ENCODE data around the gene RAP1A.
"Not testable (repeated sequence)": the region's sequence is repeated elsewhere in the genome, so short reads cannot be mapped to it uniquely, and the experiment has no call there.

RAP1A gene

DNA sequence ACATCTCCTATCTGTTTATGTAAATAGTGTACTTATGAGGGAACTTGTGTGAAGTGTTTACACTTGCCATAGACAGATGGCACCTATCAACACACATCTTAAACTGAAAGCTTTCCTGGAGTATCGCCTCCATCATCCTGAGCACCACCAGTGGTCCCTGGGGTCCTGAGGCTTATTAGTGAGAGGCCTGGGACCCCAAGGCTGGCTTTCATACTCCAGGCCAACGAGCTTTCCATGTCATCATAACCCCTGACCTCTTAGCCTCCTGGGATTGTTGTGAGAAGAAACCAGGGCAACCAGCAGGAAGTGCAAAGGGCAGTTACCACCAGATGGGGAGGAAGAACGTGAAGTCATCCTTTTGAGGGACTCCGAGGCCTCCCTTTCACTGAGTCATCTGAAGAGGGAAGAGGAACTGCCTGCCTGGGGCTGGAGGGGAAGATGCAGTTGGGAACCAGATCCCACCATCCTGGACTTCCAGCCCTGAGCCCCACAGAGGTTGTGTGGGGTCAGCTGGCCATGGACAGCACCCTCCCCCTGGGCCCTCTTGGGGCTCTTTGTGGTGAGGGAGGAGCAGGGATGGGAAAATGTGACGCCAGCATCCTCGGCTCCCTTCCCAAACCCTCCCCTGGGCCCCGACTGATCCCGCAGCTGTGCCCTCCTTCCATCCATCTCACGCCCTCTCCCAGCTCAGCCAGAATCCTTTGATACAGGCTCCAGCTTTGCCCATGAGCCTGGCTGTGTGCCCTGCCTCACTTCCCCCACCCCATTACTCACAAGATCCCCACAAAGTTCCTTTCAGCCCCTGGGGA lies 113.8 kb downstream of the RAP1A start:
- DNase-seq, result peak in 3 of 10 donors; percentile 51 to 89 (median 84)
- intact Hi-C loops (cut with DNase I), result no loop called here

DNA sequence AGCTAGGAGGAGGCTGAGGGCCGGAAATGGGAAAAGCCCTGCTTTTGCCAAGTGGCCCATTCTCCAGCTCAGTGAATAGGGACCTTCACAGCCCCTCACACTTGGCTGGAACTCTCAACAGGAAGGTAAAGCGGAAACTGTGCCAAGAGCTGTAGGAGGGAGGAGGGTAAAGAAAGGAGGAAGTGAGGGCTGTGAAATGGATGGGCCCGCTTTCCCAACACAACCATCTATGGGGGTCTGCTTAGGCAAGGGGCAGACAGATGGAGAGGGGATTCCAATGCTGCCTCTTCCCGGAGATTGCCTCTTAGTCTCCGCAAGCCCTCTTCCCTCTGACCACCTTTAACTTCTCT lies 114.4 kb downstream of the RAP1A start:
- intact Hi-C loops (cut with DNase I), result no loop called here

DNA sequence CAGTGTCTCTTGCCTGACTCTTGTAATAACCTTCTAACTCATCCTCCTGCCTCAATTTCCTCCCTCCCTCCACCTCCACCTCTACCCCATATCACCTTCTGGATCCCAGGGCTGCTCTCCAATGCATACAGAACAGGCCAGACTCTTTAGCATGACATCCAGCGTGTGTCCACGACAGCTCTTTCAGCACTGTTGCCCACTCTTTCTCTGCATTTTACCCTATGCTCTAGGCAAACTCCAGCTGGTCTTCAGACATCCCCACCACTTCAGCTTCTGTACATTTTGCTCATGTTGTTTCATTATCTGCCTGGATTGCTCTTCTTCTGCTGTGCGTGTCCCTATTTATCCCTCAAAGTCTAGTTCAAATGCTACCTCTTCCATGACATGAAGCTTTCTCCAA lies 114.8 kb downstream of the RAP1A start:
- no peak for DNase-seq
- intact Hi-C loops (cut with DNase I), result no loop called here

More for the DNA sequence above, 114.4 kb downstream of the RAP1A start:
- no peak for DNase-seq

DNA sequence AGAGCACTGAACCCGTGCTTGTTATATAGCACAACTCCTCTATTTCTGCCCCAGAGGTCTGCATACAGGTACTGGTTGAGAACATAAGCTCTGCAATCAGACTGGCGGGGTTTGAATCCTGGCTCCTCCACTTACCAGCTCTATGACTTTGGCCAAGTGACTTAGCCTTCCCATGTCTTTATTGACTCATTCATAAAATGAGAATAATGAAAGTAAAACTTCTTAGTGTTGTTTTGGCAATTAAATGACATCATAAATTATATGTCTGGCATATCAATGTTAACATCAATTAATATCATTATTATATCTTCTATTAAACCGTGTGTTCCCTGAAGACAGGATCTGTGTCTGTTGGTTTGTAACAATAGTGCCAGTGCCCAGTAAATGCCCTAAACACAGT lies 115.3 kb downstream of the RAP1A start:
- no peak for DNase-seq
- intact Hi-C loops (cut with DNase I), result no loop called here

DNA sequence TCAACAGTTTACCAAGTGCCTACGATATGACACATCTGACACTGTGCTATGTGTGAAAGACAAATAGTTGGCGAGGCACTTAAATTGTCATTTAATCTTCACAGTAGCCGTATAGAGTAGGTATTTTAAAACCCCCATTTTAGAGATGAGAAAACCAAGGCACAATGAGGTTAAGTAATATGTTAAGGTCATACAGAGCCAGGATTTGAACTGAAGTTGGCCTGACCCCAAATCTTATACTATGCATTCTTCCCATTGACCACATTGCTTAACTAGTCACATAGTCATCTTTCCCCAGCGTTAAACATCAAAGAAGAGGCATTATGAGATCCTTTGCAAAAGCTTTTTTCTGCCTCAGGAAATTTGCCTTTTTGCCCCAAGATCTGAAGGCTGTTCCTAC lies 115.7 kb downstream of the RAP1A start:
- no peak for DNase-seq
- intact Hi-C loops (cut with DNase I), result no loop called here

DNA sequence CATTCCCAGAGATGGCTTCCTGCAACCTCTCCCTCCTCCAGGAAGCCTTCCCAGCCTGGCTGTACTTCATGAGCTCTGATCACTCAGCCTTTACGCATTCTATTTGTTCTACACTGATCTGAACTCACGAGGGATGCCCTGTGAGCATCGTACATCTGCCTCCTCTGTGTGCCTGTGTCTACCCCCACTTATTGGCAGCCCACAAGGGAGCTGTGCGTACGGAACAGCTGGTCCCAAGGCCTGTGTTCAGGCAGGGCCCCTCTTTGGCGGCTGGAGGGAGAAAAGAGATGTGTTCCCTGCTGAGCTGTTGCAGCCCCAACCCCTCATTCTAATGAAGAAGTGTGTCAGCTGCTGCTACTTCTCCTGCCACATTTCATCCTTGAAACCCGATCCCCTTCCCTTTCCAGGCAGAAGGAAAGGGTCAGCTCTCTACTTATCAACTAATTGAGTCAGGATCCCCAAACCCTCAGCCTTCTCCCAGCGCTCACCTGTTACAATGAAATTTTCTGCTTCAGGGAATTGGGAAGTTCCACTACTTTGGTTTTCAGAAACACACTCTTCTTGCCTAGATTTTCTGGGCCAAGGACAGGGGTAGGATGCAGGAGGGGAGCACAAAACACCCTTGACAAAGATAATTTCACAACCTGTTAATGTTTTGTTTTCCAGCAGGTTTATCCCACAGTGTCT lies 116.4 kb downstream of the RAP1A start:
- DNase-seq, result peak in 5 of 10 donors; percentile 45 to 91 (median 75)
- intact Hi-C loops (cut with DNase I), result no loop called here

DNA sequence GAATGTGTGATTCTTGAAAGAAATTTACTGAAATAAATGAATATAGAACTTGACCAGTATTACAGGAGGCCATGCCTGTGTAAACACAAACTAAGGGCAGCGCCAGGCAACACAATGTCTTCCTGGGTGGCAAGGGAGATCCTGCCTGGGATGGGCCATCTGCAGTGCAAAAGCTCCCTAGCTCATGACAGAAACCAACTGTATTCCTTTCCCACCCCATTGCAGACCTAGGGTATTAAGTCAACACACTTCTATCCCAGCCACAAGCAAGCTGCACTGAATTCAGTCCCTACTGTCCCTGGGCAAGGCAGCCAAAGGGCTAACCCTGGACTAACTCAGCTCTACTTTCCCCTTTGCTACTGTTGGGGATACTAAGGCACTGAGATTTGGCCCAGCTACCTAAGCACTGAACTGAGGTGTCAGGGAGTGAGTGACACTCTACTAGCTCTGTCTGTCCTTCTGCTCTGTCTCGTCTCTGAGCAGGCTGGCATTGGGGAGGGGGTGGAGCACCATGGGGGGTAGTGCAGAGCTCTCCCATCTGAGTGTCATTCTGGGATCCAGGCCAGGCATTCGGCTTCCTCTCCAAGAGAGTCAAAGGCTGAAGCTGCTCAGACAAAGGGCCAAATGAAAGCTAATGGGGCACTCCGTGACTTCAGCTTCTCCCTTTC lies 117.1 kb downstream of the RAP1A start:
- intact Hi-C loops (cut with DNase I), result no loop called here
- peak in 9 of 10 donors; percentile 56 to 95 (median 83) for DNase-seq

DNA sequence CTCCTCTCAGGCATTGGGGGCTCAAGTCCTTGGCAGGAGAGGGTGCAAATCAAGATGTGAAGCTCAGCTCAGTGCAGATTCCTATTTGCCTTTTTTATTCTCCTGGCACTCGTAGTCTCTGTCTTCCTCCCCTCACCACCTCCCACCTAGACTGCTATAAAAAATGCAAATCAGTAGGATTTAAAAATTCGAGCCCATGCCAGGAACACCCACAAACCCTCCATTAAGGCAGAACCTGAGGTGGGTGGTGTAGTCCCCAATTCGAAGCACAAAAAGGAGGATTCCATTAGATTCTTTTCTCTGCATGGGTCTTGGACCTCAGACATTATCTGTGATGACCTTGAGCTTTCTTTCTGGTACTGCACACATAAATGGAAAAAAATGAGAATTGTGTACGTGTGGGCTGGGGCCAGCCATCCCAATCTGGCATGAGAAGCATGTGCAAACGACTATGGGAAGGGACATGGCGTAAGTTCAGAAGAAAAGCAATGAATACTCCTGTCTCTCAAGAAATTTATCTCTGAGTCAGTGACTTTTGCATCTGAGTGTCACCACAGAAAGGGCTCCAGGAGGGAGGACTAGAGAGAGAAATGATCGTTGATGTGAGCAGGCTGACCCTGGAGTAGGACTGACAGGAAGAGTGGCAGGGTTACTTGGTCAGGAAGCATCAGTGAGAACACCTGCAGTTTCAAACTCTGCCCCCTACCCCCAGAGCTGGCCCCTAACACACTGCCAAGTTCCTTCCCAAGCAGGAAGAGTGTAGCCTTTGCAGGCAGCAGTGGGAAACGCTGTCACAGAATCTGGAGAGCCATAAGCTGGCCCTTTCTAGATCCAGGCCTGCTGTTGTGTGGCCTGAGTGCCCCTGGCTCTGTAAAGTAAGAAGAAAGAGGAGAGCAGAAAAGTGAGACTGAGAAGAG lies 117.9 kb downstream of the RAP1A start:
- no peak for DNase-seq
- intact Hi-C loops (cut with DNase I), result loop anchor here (1.0 kb wide), 1 partner anchor 18 kb away; the partner anchor contains the start of gene DDX20

DNA sequence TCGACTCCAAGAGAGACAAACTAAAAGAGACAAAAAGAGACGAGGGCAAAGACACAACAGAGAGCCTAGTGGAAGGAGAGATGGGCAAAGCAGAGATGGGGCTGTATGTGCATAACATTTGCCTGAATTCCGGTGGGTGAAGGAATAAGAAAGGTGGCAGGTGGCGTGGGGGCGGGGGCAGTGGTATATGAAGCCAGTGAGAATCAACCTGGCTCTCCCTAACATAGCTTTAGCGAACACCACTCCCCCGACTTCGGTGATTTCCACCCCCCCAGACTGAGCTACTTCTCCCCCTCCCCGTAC lies 118.5 kb downstream of the RAP1A start:
- intact Hi-C loops (cut with DNase I), result loop anchor here (1.0 kb wide), 1 partner anchor 17 kb away; the partner anchor contains the start of gene DDX20
- DNase-seq, result no peak

DNA sequence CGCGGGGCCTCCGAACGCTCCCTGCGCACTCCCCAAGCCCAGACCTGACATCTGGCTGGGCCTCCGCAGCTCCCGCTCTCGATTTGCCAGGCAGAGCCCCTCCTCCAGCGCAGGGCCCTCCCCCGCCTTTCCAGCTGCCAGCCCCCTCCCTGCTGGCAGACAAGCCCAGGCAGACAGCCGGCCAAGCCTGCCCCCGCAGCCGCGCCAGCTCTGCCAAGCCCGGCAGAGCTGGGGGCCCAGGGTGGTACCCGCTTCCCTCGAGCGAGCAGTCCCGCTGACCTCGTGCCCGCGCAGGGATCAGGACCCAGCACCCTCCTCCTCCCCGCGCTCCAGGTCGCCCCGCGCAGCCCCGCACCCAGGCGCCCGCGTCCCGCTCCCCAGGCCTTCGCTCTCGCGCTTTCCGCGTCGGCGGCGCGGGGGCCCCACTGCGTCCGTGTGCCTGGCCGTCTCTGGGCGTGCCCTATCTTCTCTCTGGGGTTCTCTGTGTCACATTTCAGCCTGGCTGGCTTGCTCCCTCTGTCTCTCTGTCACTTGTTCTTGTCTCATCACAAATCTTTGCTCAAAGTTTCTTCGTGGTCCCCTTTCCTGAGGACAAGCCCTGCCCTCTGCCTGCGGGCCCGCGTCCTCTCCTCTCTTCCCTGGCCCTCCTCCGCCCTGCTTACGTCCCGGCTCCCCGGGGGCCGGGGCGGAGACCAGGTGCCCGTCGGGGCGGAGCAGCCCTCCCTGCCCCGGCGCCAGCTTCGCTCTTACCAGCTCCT lies 119.0 kb downstream of the RAP1A start:
- intact Hi-C loops (cut with DNase I), result loop anchor here (1.0 kb wide), 1 partner anchor 17 kb away; the partner anchor contains the start of gene DDX20
- peak; percentile 61 to 98 (median 80) for DNase-seq

DNA sequence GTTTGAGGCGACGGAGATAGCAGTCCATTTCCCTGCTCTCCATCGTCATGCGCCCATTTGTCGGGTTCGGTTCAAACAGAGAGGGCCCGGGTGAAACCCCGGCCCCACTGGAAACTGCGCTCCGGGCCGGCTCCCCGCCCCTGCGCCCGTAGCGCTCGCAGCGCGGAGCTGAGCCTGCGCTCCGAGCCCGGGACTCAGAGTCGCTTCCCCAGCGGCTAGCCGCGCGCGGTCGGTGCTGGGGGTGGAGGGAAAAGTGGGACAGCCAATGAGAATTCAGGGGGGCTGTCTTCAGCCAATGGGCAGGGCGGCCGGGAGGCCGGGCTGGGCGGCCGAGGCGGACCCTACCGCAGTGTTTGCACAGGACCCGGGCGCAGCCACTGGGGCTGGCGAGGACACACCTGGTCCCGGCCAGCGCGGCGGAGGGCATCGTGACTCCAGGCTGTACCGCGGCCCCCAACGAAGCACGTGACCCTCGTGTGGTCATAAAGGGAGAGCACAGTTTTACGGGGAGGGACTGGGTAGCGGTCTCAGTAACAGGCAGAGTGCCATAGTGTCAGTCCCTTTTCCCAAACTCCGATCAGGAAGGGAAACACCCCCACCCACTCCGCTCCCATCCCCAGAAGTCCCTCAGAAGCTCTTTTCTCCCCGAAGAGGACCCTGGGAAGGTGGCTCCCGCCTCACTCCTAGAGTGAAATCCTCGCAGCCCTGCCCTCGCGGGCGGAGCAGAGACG lies 119.8 kb downstream of the RAP1A start, which contains the start of gene INKA2:
Gene INKA2 (minus strand): TSS at position 202 of the 731 bp plus-strand sequence. CDS start 153 bp downstream, at position 49.
- intact Hi-C loops (cut with DNase I), result no loop called here
- DNase-seq, result peak; percentile 83 to 98 (median 92)

DNA sequence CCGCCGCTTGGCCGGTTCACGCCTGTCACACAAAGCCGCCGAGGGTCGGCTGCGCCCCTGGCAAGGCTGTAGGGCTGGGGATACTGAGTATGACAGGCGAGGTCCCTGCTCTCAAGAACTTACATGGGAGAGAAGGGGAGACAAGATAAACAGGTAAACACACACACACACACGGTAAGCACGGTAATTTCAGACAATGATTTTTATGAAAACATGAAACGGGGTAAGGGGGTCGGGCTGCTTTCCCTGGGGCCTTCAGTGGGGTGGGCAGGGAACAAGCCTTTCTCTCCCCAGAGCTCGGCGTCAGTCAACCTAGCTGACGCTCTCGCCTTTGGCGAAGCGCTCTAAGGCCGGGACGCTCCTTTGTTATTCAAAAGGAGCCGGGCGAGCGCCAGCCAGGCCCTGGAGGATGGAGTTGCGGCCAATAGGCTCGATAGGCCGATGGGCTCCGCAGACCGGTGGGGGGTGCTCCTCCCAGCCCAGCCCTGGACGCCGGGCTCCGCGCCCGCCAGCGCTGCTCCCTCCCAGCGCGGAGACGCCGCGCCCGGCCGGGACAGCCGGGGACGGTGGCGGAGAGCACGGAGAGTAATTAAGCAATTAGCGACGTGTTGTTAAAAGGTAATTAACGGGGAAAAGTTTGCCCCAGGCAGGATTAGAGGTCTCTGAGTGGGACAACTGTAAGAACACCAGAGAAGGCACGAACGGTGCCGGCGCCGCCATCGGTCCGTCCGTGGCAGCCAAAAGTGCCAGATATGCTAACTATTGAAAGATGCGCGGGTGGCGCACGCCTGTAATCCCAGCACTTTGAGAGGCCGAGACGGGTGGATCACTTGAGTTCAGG lies 120.6 kb downstream of the RAP1A start:
- peak in 8 of 10 donors; percentile 56 to 95 (median 70) for DNase-seq
- intact Hi-C loops (cut with DNase I), result no loop called here

DNA sequence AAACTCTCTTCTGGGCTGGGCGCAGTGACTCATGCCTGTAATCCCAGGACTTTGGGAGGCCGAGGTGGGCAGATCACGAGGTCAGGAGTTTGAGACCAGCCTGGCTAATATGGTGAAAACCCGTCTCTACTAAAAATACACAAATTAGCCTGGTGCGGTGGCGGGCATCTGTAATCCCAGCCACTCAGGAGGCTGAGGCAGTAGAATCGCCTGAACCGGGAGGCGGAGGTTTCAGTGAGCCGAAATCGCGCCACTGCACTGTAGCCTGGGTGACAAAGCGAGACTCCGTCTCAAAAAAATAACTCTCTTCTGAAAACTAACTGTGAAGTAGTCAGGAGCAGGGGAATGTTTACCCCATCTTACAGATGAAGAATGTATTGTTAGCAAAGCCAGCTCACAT lies 122.7 kb downstream of the RAP1A start:
- DNase-seq; intact Hi-C loops (cut with DNase I): not testable (repeated sequence)

DNA sequence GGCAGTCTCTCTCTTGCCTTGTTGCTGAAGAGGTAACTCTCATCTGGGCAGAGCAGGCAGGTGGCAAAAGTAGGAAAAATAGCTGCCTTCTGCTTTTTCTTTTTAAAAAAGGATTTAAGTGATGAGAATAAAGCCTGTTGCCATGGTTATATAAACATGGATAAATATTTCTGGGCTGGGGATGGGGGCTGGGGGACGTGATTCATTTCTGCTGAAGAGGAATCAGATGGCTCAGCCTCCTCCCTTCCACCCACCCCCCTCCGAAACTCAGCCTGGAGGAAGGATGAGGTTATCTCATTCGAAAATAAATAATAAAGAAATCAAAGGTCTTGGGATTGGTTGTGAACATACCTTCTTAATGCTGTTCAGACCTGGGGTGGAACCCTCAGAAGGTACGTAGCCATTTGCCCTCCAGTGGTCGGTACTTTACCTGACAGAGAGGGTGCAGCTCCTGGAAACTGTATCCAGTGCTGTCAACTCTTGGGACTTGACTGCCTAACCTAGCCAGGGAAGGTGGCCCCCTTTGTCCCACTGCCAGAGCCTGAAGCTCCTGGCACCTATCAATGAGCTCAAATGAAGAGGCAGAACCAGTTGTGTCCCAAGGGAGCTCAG lies 123.5 kb downstream of the RAP1A start:
- intact Hi-C loops (cut with DNase I), result no loop called here
- DNase-seq, result no peak

DNA sequence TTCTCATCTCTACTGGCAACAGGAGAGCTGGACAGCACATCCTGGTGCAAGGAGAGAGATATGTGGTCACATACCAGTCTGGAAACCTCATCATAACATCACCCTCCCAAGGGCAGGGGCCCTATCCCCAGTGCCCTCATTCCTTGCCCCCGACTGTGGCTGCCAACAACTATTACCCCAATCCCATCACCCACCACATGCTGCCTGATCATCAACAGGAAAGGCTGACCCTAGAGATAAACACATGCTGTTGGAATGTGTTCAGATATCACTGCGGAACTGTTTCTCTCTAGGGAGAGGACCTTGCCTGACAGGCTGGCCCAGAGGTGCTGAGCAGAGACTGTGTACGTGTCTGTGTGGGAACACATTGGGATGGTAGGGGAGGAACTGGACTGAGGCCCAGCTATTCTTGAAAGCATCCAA lies 124.1 kb downstream of the RAP1A start:
- DNase-seq, result no peak

DNA sequence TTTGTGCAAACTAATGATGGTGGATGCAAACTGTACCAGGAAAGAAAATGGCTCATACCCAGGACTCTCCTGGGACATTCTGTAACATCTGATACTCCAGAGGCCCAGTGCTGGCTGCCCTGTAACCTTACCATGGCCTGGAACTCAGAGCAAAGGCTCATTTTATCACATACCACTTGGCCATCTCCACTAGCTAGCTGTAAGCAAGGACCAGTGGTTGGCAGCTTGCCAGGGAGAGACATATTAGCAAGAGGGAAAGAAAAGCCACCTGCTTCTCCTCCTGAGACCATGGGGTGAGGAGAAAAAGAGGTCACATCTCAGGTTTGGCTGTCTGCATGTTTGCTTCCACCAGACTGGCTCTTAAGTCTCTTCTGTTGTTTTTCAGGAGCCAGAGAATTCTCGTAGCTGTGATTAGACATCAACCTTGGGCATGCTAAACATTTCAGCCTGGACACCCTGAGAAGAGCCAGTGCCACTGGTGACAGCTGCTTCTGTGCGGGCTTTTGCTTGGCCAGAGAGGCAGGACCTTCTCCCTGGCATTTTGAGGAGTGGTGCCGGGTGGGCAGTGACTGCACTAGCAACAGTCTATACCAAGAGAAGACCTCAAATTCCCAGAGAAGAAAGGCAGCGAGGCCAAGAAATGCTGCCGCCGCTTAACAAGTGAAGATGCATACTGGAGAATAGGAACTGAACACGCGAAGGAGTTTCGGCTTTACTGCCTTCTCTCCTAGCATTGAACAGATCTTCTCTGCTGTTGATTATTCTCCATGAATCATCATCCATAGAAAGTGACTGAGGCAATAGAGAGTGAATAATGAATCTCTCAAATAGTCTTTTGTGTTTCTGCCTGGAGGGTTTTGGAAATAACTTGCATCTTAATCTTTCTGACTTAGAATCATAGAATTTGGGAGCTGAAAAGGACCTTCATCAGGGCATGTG lies 126.4 kb downstream of the RAP1A start:
- no peak for DNase-seq
- intact Hi-C loops (cut with DNase I), result no loop called here

More for the DNA sequence above, 124.1 kb downstream of the RAP1A start:
- intact Hi-C loops (cut with DNase I), result no loop called here

Measured in posterior cingulate gyrus (tissue), 11 donors.